NCI-H82 (cell line): ENCODE measurements around the gene TK2.
A peak's percentile ranks its signal among the peaks of the same experiment; 100 is the strongest.
"Not testable (repeated sequence)": the region's sequence is repeated elsewhere in the genome, so short reads cannot be mapped to it uniquely, and the experiment has no call there.

Source experiments
- DNase-seq: peaks from one replicate; lab custom pipeline; 2025; lab: John Stamatoyannopoulos, UW

The TK2 gene

DNA sequence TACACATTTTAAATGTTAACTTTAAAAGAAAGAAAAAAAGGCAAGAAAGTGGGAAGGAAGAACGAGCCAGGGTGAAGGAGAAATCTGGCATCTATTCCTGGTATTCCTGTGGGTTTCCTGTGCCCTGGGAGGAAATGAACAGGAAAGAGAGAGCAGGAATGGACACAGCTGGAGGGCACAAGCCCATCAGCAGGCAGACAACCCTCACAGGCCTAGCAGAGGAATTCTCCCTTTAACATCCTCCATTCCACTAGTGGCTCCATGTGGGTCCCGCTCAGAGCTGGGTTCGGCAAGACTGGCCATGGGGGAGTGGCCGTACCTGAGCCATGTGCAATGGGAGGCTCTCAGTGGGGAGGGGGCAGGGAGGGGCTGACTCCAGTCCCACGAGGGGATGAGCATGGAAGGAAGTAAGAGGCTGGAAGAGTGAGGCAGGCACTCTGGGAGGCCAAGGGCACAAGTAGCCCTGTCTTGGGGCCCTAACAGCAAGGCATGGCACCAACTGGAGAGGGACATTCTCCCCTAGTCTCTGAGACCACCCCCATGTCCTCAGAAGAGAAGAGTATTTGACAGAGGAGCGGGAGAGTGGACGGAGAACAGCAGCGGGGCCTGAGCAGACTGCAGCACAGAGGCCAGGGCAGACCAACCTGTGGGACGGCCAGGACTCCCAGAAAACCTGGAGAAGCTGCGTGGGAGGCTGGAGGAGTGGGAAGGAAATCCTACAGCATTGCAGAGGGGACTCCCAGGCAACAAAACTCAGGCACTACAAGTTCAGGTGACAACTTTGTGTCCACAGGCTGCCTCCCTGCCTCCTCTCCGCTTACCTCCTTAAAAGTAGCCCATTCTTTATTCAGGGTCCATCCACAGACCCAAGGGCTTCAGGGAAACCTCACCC, 30.2 kb downstream of the TK2 start:
- DNase-seq, result no peak

DNA sequence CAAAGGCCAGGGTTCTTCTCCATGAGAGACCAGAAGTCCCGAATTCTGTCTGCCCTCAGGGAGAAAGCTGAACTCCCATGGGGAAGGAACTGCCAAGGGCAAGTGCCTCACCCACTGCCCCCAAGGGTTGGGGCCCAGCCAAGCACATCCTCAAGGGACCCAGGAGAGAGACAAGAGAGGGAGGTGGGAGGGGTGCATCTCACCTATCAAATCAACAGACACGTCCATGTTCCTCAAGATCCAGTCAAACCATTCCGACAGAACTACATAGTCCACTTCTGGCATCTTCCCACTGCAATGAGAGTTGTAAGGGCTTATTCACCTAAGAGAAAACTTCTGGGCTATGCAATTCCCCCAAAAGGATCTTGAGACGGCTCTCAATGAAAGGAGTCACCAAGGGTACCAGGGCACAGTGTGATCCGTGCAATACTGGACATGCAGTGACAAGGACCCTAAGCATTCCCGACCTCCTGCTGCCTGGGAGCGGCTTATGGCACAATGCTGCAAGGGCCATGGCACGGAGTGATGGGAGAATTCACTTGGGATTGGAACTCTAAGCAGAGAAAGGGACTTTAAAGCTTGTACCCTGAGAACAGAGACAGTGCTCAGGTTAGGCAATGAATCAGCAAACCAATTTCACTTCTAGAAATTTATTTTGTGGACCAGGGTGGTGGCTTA, 32.2 kb downstream of the TK2 start:
- DNase-seq, result no peak

DNA sequence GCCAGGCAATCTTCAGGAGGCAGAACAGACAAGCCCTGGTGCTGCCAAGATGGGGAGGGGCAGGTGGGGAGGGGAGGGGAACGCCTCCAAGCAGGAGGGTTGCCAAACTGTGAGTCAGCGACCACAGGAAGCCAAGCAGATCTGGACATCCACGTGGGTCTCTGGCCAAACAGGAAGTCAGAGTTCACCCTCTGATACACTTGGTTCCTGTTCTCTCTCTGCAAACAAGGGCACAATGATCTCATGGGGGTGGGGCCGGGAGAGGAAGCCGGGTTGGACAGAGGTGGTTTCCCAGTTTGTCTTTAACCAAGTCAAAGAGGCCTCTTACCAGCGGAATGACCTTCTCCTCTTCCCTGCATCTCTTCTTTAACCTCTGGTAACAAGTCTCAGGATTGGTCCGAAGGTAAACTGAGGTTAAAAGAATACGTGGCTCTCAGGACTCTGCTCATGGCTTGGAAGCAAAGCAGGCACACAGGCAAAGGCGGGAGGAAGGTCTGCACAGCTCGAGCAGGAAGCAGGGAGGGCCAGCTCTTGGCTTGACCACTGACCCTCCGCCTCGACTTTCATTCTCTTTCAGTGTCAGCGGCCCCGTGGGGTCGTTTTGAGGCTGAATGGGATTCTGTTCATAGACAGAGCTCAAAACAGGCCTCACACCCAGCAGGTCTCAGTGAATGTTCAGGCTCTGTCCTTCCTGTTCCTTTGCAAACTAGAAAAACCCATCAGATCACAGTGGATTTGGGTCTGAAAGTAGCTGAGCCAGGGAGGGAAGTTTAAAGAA, 32.9 kb downstream of the TK2 start:
- no peak for DNase-seq

DNA sequence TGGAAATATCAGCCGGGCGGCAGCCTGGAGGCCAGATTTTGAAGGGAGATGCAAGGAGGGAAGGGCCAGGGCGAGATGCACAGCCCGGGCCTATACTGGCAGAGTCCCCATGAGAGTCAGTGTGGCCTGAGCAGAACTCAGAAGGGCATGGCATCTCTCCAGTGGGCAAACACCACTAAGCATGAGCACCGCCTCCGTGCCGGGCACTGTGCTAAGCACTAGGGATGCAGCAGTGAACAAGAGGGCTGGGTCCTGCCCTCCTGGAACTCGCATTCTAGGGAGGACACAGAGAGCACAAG, 33.5 kb downstream of the TK2 start:
- no peak for DNase-seq

DNA sequence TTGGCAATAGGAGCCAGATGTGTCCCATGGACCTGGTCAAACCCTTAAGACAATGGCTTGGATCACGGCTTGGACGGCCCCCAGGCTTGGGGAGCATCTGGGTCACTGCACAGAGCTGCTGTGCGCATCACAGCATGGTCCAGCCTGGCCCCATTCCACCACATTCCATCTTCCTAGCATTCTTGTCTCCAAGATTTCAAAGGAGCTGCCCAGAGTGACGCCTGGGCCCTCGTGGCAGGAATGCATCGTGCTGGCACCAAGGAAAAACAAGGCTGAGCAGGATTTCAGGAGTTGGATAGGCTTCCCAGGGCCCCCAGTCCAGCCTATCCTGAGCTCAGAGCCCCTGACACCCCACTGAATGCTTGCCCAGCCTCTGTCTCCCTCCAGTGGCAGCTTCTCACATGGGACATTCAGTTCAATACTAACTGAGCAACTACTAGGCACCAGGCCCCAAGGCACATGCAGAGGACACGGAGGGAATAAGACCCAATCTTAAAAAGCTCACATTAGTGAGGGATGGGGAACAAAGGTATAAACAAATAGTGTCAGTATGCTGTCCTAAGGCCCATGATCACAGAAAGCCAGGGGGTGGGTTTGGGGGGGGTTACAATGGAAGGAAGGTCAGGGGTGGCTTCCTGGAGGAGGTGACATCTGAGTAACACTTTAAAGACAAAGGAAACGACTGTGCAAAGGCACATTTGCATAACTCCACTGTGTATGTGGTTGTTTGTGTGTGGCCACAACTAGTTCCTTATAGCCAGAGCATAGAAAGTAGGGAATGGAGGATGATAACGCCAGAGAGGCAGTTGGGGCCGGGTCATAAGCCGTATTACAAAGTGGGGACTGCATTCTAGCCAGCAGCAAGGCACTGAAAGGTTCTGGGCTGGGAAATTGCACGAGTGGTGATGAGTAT, 34.1 kb downstream of the TK2 start:
- DNase-seq, result peak; percentile 7

DNA sequence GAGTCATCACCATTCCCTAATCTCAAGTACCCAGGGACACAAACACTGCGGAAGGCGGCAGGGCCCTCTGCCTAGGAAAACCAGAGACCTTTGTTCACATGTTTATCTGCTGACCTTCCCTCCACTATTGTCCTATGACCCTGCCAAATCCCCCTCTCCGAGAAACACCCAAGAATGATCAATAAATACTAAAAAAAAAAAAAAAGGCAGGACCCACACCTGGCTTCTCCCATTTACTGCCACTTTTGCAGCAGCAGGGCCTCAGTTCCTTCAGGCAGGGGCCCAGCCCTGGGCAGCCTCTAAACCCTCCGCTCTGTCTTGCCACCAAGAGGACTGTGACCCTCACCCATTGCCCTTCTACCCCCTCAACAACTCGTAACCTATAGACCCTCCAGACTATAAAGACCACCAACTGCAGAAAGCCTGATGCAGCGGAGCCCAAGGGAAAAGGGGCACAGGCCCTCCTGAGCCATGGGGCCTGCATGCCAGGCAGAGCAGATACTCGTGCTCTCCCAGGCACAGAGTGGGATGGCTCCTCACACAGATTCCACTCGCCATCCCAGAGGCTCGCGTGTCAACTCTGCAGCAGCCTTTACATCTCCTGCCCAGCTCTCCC, 34.8 kb downstream of the TK2 start:
- DNase-seq, result not testable (repeated sequence)

DNA sequence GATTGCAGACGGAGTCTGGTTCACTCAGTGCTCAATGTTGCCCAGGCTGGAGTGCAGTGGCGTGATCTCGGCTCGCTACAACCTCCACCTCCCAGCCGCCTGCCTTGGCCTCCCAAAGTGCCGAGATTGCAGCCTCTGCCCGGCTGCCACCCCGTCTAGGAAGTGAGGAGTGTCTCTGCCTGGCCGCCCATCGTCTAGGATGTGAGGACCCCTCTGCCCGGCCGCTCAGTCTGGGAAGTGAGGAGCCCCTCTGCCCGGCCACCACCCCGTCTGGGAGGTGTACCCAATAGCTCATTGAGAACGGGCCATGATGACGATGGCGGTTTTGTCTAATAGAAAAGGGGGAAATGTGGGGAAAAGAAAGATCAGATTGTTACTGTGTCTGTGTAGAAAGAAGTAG, 35.5 kb downstream of the TK2 start:
- DNase-seq, result not testable (repeated sequence)

DNA sequence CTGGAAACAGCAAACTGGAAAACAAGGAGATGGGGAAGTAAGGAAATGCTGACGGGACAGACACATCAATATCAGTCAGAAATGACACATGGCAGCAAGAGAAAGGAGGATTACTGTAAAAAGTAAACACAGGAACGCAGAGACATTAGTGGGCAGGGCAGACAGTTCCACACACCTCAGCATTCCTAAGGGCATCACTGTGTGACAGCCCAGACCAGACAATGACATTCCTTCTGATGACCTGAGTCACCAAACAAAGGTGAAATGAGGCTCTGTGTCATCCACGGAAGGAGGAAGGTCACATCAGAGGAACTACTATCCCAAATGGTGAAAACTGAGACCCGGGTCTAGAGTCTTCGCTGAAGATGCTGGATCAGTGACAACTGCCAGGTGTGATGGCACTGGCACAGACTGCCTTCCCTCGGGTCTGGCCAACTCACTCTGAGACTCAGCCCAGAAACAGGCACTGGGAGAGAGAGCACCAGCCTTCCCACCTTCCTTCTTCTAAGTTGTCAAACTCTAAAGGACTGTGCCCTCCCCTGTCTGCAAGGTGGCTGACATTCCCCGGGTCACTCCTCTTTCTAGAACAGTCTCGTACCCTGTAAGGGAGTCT, 36.7 kb downstream of the TK2 start:
- no peak for DNase-seq

DNA sequence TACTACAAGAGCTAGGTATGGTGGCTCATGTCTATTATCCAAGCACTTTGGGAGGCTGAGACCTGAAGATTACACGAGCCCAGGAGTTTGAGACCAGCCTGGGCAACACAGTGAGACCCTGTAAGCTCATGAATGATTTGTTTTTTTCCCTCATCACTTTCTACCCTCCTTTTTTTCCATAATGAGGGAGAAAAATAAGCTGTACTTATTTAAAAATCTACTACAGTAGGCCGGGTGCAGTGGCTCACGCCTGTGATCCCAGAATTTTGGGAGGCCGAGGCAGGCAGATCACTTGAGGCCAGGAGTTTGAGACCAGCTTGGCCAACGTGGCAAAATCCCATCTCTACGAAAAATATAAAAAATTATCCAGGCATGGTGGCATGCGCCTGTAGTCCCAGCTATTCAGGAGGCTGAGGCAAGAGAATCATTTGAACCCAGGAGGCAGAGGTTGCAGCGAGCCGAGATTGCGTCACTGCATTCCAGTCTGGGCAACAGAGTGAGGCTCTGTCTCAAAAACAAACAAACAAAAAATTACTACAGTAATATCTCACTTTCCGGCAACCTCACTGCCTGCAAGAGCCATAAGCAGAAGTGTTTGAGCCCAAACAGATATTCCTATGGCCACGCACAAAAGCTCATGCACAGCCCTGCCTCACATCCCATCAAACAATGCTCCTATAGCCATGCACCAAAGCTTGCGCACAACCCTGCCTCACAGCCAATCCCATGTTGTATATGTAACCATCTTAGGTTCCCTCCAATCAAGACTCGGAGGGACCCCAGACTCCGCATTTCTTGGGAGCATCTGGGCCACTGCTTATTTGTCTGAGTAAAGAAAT, 37.4 kb downstream of the TK2 start:
- no peak for DNase-seq

DNA sequence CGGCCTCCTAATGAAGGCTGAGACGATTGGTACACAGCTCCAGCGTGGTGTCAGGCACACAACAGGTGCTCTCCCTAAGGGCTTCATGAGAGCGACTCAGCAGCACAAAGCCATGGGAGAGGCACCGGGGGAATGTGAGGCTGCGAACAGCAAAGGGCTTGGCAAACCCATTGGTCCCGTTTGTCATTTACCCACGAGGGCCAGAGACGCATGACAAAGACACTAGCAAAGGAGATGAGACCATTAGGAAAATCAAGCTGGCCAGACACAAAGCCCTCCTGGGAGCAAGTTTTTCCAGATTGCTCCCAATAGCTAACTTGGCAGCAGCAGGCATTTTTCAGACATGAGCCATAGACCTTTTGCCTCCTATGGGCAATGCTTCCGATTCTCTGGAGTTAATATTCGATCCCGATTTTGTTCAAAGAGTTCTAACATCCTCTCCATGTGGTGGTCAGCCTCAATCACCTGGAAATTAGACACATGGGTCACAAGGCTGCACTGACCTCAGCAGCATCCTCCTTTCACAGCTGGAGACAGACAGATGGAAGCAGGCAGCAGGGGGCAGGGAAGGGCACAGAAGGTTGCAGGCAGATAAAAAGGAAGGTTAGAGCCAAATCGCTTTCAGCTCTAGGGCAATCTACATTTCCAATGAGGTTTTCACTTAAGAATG, 38.2 kb downstream of the TK2 start:
- peak; percentile 14 for DNase-seq

DNA sequence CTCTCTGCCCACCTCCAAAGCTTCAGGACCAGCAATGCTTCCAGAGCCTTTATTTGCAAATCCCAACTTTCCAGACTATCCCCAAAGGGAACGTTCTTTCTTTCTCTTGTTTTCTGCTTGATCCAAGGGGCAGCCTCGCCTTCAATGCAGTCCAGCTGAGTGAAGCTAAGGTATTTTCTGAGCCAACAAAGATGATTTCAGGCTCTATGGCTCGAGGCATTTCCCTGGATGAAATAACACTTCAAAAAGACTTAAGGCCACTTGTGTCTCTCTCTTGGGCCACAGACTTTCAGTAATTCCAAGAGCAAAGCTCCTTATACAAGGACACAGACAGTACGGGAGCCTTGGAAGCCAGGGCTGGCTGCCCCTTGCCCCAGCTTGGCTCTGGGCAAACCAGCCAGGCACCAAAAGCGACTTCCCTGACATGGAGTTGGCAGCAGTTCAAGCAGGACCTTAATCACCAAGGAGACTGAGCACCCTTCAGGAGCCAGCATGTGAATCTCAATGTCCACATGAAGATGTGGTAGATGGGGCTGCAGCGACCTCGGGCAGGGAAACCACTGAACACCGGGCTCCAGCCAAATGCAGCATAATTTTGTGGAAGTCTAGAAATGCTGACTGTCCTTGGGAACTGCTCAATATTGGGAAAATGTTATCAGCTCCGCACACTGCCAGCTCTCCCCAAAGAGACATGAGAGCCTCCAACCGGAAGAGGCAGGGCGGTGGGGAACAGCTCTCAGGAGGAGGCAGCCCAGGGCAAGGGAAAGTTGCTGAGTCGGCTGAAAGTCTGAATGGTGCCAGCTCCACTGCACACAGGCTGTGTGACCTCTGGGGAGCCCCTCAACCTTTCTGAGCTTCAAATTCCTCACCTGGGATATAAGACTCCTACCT, 39.0 kb downstream of the TK2 start:
- no peak for DNase-seq

DNA sequence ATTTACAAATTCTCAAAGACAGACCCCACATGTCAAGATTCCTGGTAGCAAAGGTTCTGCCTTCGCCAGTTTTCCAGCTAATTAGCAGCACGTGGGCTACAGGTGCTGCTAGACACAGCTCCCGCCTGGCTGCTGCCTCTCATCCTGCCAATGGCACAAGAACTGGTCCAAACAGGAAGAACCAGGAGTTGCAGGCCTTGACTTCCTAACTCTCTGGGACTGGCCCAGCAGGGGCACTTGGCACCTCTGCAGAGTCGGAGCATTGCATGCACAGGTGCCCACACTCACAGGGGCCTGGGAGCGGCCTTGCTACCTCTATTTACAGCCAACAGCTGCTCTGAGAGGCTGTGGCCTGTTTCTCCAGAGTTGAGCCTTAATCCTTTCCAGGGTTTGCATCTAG, 39.6 kb downstream of the TK2 start:
- no peak for DNase-seq

DNA sequence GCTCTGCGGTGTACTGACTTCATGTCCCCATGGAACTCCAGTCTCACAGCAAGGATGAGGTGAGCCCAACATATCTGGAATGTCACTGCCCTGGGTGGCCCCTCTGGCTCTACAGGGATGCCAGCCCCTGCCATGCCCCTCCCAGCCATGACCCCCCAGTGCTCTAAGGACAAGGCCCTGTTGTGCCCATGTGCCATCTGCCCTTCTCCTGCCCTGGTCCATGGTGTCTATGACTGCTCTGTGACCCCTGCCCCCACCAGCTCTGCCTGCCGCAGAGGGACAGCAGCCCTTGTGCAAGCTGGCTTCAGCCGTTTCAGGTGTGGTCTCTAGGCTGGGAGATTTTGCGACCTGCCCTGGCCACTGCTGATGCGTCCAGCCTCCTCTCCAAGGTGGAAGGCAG, 40.3 kb downstream of the TK2 start:
- no peak for DNase-seq

DNA sequence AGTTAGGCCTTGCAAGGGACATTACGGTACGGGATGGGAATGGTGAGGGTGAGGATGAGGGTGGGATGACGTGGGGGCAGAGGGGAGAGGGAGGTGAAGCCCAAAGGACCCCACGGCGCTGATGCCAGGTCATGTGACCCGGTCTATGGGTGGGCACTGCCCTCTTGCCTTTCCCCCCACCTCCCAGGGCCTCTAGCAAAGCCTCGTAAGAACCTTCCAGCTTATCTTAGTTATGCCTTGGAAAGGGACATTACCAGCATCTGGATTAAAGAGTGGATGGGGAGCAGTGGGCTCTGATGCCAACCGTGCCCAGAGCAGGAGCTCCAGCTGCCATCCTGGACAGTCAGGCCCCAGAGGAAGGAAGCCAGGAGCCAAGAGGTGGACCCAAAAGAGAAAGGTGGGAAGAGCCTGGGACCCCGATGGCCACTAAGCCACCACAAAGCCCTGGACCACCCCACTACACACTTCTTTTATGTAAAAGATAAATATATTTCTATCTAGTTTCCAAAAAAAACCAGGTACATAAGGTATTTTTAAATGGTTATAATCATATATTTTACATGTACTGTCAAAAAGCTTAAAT, 40.9 kb downstream of the TK2 start:
- DNase-seq, result no peak

DNA sequence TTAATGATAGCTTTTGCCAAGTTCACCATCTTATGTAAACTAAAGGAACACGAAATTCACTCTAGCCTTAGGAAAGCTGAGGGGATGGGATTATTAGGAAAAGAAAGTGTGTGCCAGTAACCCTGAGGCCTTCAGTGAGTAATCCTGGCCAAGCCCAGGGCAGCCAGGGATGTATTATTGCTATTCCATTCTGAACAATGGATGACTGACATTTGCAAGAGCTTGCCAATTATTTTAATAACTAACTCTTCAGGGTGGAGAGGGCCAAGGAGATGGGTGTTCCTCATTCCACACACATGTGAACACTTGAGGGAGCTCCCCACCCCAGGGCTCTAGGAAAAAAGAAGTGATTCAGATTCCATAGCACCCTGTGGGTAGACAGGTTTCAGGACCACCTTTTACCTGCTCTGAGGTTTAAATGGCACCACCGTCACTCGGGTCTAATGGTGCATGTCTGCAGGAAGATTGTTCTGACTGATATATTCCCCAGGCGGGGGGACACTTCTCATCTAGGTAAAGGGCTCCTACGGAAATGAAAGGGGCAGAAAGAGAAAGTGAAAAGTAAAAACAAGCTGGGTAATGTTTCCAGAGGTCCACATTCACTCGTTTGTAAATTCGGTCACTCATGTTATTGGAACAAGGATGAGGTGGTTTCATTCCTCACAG, 41.5 kb downstream of the TK2 start:
- no peak for DNase-seq

DNA sequence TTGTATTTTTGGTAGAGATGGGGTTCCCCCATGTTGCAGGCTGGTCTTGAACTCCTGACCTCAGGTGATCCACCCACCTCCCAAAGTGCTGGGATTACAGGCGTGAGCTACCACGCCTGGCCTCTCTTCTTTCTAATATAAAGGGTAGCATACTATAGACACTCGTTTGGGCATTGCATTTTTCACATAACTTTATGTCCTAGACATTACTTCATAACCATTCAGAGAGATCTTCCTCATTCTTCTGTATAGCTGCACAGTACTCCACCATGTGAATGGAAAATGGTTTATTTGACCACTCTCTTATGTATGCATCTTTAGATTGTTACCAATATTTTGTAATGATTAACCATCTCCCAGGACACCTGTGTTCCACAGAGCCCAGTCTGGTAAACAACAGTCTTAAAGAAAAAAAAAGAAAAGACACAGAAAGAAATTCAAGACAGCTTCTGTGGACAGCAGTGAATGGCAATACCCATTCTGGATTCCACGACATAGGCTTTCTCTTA, 42.1 kb downstream of the TK2 start:
- no peak for DNase-seq

DNA sequence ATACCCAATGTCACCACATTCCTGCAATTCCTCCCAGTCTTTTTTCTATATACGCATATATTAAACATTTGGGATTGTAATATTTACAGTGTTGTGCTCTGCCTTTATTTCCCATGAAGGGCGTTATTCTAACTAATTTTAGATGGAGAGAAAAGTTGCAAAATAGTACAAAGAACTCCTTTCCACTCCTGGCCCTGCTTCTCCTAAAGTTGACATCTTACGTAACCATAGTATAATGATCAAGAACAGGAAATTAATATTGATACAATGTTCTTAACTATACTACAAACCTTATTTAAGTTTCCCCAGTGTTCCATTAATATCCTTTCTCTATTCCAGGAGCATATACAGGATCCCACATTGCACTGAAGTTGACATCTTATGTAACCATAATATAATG, 46.3 kb downstream of the TK2 start:
- DNase-seq, result no peak
